ENCODE data around the gene KLK5. TPM values are rescaled to one million over a fixed set of nuclear protein-coding genes. Genes with fewer than 3 reads are reported as not detected.
"Not testable (repeated sequence)": the region's sequence is repeated elsewhere in the genome, so short reads cannot be mapped to it uniquely, and the experiment has no call there.

KLK5 gene, protein sequence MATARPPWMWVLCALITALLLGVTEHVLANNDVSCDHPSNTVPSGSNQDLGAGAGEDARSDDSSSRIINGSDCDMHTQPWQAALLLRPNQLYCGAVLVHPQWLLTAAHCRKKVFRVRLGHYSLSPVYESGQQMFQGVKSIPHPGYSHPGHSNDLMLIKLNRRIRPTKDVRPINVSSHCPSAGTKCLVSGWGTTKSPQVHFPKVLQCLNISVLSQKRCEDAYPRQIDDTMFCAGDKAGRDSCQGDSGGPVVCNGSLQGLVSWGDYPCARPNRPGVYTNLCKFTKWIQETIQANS
- not detected for total RNA-seq

DNA sequence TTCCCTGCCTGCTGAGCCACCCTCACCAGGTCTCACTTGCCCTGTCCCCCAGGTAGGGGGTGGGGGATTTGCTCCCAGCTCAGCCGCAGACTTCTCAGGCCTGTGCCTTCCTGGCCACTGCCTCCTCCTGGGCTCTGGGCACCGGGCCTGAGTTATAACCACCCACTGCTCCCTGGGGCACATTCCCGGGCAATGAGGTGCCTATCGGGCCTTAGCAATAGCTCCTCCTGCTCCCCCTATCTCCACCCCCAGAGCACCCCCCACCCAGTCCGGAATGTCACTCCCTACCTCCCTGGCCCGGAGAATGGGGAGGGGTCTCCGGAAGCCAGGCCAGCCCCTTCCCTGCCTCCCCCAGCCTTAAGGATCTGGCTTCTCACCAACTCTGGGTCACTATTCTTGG is at the start of gene KLK5:
Gene KLK5 (minus strand): TSS at position 129 of the 400 bp plus-strand sequence. CDS start 381 bp downstream, outside the sequence.
- DNase-seq: no peak

DNA sequence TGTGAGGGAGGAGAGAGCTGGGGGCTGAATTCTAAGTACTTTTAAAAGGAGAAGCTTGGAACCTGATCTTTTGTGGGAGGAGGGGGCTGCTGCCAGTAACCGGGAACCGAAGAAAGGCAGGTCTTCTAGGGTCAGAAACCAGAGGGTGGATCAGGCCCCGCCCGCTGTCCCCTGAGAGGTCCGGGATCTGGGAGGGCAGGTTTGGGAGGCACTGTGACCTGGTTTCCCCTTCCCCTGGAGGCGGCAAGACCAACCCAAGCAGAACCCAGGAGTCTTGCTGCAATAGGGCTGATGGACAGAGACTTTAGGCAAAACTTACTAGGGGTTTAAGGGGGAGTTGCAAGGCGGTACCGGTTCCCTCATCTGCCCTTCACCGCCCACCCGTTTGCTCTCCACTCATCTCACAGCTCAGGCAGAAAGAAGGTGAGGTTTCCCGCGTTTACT is 49.3 kb upstream of the KLK5 start:
- DNase-seq: no peak

DNA sequence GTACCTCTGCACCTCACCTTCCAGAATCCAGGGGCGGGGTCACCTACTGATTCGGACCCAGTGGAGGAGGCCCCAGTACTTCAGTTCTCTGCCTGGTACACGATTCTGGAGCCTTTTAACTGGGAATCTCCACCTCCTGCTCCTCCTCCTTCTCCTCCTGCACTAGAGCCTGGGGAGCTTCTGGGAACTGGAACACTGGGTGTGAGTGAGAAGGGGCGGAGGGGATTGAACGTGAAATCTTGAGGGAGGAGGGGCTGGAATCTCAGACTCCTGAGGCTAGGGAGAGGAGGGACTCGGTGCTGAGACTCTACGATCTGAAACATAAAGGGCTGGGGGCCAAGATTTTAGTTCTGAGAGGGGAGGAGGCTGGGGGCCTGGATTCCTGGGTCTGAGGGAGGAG is 48.7 kb upstream of the KLK5 start, which contains the start of gene KLK8:
Gene KLK8 (minus strand): TSS at position 90 of the 400 bp plus-strand sequence. CDS start 437 bp downstream, outside the sequence.
- DNase-seq: no peak

DNA sequence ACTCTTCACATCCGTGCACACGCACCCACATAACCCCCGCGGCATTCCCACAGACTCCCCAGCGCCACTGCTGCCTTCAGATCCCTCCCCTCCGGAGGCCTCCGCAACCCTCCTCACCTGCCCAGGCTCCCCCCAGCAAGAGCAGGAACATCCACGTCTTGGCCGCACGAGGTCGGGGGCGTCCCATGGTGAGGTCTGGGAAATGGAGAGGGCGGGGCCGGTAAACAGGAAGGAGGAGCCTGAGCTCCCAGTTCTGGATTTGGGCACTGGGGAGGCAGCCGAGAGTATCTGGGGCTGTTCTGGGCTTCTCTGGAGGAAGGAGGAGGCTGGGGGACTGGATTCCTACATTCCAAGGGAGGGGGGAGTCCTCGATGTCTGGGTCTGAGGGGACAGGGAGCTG is 48.1 kb upstream of the KLK5 start:
- no peak for DNase-seq

DNA sequence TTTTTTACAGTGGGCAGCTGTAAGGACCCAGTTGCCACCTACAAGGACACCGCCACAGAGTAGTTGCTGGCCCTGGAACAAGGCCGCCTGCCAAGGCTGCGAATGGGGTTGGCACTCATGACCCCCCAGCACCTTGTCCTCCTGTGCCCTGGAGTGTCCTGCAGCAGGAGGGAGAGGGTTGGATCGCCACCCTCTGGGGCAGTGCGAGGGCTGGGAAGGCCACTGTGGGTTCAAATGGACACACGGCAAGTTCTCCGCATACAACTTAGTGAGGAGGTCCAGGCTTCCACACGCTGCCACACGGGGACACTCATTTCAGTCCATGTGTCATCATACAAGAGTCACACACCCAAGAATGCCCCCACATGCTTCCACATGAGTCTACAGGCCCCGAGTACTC is 47.6 kb upstream of the KLK5 start:
- DNase-seq: no peak

DNA sequence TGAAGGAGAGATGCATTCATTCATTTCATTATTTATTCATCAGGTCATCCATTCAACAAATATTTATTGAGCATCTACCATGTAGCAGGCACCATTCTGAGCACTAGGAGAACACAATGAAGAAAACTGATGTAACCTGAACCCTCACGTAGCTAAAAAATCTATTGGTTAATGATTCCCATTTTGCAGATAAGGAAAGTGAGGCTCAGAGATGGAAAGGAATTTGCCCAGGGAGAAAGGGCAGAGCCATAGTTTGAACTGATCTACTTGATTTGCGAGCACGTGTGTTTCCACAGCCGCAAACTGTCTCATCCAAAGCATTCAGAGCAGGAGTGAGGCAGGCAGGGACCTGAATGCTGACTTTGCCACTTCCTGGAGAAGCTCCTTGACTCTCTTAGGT is 45.8 kb upstream of the KLK5 start:
- no peak for DNase-seq

DNA sequence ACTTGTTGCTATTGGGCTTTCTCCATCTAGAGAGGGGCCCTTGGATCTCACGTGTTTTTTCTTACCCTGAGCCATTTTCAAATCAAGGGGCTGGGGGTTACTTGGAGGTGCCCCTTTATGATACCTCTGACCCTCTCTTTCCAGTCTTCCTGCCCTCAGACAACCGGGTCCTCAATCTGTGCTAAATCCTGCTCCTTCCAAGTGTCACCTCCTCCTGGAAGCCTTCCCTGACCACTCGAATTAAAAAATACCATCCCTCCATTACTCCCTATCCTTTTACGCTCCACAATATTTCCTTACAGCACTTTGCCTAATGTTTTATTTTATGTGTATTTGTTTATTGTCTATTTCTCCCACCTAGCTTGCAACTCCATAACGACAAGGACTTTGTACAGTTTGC is 45.2 kb upstream of the KLK5 start:
- no peak for DNase-seq

DNA sequence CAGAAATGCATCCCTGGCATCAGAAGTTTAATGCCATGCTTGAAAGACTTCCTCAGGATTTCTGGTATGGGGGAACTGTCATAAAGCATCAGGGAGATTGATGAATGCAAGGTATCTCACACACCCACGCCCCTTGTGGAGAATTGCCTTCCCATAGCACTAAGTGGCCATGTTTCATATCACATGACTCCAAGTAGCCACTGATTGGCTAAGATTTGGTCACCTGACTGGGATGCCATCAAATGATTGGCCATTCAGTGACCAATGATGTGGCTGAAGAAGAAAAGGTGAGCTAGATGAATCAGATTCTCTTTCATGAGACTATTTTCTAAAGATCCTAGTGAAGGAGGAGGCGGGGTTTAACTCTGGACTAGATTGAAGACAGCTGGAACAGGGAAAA is 41.3 kb upstream of the KLK5 start:
- no peak for DNase-seq

DNA sequence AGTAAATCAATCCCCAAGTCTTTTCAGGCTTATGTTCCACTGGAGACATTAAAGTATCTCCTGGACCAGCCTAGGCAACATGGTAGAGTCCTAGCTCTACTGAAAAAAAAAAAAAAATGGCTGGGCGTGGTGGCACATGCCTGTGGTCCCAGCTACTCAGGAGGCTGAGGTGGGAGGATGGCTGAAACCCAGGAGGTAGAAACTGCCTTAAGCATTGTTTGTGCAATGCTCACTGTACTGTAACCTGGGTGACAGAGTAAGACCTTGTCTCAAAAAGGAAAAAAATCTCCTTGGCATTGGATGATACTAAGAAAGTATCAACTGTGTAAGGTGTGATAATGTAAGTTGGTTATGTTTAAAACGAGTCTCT is 39.8 kb upstream of the KLK5 start:
- DNase-seq: no peak

DNA sequence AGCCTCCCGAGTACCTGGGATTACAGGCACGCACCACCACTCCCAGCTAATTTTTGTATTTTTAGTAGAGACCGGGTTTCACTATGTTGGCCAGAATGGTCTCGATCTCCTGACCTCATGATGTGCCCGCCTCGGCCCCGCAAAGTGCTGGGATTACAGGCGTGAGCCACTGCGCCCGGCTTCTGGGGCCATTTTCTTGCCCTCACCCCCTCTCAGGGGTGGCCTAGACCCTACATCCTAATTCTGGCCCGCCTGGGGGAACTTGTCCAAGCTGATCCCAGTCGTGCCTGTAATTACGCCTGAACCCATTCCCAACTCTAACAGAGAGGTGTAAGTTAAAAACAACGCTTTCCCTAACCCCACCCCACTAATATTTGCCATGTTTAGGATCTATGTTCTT is 31.6 kb upstream of the KLK5 start:
- not testable (repeated sequence) for DNase-seq

DNA sequence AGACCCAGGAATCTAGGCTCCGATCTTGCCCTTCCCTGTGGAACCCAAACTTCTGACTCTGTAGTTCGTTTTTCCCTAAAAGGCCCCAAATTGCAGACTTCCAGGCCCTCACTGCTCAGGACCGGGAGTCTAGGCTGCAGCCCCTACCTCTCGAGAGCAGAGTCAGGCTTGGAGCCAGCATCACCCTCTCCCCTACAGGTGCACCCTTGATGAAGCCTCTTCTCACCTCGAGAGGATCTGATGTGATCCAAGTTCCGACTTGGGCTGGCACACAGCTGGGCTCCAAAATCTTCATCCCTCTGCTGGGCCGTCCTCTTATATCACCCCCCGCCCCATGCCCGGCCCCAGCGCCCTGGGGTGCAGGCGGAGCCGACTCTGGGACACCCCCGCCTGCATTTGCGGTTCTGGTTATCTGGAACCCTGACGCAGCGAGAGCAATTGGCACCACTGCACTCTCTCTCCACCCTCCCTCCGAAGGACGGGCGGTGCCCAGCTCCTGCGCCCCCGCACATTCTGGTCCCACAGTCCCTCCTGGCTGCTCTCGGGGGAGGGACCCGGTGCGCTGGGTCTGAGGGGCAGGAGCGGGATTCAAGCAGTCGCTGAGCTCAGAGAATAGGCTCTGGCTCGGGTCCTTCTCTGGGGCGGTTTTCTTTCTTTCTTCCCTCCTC is 30.9 kb upstream of the KLK5 start, which contains the start of gene KLK7:
Gene KLK7 (minus strand): TSS at position 293 of the 668 bp plus-strand sequence. CDS start 1,518 bp downstream, outside the sequence.
- DNase-seq: no peak

DNA sequence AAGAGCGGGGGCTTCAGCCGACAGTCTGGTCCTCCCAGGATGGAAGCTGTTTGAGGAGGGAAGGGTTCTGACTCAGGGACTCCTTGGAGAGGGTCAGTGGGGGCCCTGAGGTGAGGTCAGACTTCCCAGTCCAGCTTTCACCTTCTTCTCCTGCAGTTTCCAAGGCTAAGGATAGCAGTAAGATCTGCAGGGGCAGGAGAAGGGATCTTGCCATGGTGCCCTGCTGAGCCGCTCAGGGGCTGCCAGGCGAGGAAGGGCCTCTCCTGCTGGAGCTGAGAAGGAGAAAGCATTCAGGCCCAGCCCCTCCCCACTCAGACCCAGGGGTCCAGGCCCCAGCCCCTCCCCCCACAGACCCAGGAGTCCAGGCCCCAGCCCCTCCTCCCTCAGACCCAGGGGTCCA is 29.3 kb upstream of the KLK5 start:
- no peak for DNase-seq

DNA sequence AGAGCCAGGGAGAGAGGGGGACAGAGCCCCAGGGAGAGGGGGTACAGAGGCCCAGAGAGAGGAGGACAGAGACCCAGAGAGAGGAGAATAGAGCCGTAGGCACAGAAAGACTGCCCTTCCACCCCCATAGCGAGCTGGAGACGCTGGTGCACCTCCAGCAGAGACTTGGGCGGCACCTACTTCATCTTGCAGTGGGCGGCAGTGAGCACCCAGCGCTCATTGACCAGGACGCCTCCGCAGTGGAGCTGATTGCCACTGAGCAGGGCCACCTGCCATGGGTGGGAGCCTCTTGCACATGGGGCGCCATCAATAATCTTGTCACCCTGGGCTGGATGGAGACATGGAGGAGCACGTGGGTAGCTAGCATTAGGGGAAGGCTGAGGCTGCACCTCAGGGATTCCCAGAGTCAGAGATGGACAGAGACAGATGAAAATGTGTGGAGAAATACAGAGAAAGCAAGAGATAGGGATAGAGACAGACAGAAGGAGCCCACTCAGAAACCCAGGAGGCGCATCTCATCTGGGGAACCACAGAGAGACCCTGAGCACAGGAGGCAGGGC is 28.8 kb upstream of the KLK5 start:
- DNase-seq: no peak

DNA sequence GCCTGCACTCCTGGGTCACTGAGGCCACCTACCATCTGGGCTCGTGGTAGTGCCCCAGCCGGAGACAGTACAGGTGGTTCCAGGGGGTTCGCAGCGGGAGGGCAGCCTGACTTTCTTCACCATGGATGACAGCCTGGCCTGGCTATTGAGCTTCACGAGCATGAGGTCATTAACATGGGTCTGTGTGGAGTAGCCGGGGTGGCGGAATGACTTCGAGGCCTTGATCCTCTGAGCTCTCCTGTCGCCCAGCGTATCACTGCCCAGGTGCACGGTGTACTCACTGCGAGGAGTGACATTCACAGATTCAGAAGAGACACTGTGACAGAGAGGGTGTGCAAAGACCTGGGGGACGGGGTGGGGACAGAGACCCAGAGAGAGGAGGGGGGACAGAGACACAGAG is 27.4 kb upstream of the KLK5 start:
- DNase-seq: no peak

DNA sequence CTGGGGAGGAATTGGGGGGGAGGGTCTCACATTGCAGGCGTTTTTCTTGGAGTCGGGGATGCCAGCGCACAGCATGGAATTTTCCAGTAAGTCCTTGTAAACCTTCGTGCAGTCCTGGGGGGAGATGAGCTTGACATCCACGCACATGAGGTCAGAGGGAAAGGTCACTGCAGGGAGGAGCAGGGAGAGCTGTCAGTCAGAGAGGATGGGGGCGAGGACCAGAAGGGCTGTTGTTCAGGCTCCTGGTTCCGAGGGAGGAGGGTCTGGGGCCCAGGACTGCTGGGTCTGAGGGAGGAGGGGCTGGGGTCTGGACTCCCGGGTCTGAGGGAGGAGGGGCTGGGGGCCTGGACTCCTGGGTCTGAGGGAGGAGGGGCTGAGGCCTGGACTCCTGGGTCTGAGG is 26.9 kb upstream of the KLK5 start:
- no peak for DNase-seq

DNA sequence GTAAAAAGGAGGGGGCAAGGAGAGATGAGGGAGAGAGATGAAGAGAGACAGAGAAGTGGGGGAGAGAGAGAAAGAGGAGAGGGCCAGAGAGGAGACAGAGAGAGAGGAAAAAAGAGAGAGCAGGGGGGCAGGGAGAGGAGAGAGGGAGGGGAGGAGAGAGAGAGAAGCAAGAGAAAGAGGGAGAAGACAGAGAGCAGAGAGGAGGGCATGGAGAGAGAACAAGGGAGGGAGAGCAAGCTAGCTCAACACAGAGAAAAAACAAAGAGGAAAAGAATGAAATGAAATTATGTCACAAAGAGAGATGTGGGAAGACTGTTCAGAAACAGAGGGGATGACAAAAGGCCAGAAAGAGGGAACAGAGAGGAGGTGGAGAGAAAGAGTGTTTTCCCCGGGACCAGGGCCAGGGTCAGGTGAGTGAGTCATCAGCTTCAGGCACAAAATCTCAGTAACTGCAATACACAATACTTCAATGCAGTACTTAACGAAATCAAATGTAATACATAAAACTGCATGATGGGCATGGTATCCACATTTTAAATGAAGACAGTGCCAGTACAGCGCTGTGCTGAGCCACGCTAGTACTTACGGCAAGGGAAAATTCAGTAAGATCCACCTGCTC is 26.0 kb upstream of the KLK5 start:
- DNase-seq: no peak

DNA sequence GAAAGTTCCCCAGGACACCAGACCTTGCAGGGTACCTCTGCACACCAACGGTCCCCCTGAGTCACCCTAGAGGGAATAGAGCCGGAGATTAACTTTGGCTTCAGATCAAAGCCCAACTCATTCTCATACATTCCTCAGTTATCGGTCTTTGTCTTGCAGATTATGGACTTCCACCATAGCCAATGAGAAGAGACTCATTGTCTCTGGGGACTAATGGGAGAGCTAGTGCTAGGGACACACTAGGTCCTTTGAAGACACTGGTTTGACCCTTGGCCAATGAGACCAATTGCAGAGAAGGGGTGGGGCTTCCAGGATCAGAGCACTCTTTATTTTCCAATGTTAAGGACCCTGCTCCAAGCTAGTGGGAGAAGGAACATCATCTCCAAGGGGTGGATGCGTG is 24.8 kb upstream of the KLK5 start:
- DNase-seq: no peak

DNA sequence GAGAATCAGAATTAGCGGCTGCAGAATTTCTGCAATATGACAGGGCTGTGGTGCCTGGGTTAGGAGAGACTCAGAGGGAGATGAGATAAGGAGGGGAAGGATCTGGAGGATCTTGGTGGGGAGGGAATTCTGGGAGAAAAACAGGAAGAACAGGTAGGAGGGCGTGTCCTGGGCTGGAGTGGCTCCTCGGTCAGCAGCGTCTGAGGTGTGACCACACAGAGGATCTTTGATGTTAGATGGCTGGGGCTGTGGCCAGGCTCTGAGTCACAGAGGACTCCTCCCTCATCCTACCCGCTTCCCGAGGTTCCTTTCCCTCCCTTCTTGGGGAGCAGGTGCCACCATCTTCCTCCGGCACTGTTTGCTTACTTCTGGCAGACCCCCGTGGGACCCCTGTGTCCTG is 22.9 kb upstream of the KLK5 start:
- no peak for DNase-seq

DNA sequence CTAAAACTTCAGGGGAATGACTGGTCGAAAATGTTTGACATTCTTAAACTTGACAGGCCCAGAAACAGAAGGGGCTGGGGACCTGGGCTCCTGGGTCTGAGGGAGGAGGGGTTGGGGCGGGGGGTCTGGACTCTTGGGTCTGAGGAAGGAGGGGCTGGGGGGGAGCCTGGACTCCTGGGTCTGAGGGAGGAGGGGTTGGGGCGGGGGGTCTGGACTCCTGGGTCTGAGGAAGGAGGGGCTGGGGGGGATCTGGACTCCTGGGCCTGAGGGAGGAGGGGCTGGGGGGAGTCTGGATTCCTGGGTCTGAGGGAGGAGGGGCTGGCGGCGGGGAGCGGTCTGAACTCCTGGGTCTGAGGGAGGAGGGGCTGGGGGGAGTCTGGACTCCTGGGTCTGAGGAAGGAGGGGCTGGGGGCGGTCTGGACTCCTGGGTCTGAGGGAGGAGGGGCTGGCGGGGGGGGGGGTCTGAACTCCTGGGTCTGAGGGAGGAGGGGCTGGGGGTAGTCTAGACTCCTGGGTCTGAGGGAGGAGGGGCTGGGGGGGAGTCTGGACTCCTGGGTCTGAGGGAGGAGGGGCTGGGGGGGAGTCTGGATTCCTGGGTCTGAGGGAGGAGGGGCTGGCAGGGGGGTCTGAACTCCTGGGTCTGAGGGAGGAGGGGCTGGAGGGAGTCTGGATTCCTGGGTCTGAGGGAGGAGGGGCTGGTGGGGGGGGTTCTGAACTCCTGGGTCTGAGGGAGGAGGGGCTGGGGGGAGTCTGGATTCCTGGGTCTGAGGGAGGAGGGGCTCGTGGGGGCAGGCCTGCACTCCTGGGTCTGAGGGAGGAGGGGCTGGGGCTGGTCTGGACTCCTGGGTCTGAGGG is 22.1 kb upstream of the KLK5 start:
- DNase-seq: no peak

DNA sequence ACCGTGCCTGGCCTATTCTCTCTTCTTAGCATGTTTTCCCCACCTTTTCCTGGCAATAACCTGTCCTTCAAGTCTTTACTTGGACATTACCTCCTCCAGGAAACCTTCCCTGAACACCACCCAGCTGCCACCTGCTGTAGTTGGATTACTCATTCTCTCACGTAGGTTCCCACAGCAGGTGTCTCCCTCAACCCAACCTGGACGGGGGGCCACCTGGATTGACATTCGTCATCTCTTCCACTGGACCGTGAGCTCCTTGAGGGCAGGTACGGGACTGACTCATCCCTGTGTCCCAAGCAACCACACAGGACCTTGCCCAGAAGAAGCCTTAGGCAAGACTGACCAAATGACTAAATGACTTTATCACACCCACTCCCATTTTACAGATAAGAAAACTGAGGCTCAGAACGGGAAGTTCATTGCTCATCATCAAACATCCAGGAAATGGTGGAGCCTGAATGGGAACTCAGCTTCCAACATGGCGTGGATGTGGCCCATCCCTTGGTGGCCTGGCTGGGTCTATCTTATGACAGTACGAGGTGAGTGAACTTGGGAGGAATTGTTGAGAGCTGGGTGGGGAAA is 20.0 kb upstream of the KLK5 start:
- no peak for DNase-seq

DNA sequence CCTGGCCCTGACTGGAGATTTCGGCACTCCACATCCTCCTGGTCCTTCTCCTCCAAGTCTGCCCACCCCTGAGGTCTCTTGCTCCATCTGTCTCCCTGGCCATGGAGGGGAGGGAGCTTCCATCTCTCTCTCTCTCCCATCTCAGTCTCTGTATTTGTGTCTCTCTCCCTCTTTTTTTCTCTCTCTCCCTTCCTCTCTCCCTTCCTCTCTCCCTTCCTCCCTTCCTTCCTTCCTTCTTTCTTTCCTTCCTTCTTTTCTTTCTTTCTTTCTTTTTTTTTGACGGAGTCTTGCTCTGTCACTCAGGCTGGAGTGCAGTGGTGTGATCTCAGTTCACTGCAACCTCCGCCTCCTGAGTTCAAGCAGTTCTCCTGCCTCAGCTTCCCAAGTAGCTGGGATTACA is 17.0 kb upstream of the KLK5 start:
- not testable (repeated sequence) for DNase-seq

DNA sequence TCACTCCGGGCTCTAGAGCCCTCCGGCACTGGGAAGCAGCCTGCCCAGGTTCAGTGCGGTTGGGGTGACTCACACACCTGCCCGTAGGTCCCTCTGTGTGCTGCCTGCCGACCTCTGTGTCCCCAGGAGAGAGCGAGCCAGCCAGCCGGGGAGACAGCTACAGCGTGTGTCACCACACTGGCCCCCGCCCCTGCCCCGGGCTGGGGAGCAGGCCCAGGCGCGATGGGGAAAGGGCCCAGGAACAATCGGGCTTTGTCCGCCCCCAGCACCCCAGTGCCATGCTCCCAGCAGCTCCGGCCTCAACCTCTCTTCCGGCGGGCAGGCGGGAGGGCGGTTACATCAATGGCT is 16.5 kb upstream of the KLK5 start, which contains the start of gene KLK6:
Gene KLK6 (minus strand): TSS at position 179 of the 348 bp plus-strand sequence. CDS start 1,487 bp downstream, outside the sequence.
- DNase-seq: peak; percentile 70

All from occipital lobe (tissue), 2 donors.